LNCAP (cell line): ENCODE data around the gene SDK1.

Experiments used
- TF ChIP-seq, protein P1 (sequence below): fragments of 450-650 bp; IDR thresholded peaks from 2 replicates; pipeline ENCODE4 v1.5.1; 2017; ENCODE audit warnings: mild to moderate bottlenecking

The SDK1 gene

GRCh38 chr7:3835109-3835508 is 534.1 kb downstream of the SDK1 start:
- TF ChIP-seq, protein P1, sequence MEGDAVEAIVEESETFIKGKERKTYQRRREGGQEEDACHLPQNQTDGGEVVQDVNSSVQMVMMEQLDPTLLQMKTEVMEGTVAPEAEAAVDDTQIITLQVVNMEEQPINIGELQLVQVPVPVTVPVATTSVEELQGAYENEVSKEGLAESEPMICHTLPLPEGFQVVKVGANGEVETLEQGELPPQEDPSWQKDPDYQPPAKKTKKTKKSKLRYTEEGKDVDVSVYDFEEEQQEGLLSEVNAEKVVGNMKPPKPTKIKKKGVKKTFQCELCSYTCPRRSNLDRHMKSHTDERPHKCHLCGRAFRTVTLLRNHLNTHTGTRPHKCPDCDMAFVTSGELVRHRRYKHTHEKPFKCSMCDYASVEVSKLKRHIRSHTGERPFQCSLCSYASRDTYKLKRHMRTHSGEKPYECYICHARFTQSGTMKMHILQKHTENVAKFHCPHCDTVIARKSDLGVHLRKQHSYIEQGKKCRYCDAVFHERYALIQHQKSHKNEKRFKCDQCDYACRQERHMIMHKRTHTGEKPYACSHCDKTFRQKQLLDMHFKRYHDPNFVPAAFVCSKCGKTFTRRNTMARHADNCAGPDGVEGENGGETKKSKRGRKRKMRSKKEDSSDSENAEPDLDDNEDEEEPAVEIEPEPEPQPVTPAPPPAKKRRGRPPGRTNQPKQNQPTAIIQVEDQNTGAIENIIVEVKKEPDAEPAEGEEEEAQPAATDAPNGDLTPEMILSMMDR = no peak

DNA sequence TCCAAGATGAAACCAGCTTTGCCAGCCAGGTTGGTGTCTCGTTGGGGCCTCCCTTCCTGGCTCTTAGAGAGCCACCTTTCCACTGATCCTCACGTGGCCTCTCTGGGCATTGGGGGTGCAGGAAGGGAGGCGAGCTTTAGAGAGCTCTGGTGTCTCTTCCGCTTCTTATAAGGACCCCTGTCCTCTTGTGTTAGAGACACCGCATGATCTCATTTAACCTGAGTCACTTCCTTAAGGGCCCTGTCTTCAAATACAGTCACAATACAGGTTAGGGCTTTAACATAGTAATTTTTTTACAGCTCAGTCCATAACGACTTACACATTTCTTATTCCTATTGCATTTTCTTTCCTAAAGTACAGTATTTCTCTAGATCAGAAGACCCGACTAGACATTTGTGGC is 535.8 kb downstream of the SDK1 start:
- TF ChIP-seq, protein P1 = no peak

GRCh38 chr7:3844540-3845151 is 543.6 kb downstream of the SDK1 start:
- TF ChIP-seq, protein P1 = no peak

- TF ChIP-seq, protein P1 = no peak
These were observed 545.7 kb downstream of the SDK1 start for GRCh38 chr7:3846738-3847137.

- TF ChIP-seq, protein P1 = no peak
These were observed 546.3 kb downstream of the SDK1 start for GRCh38 chr7:3847336-3847735.

GRCh38 chr7:3859431-3859830 is 558.4 kb downstream of the SDK1 start:
- TF ChIP-seq, protein P1 = no peak

DNA sequence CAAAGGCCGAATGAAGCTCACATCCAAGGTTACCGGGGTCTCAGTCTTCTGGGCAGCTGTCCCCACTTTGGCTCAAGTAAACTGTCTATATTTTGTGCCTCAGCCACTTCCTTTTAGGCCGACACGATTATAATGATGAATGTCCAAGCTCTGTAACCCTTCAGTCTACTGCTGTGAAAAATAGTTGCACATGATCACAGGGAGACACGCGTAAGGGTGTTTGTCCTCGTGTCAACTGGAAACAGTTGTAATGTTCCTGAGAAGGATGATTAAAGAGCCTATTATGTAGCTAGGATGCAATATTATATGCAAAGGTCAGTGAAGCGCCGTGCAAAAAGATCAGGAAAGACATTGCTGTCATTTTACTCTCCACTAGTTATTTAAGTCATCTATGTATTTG is 559.9 kb downstream of the SDK1 start:
- TF ChIP-seq, protein P1 = no peak

DNA sequence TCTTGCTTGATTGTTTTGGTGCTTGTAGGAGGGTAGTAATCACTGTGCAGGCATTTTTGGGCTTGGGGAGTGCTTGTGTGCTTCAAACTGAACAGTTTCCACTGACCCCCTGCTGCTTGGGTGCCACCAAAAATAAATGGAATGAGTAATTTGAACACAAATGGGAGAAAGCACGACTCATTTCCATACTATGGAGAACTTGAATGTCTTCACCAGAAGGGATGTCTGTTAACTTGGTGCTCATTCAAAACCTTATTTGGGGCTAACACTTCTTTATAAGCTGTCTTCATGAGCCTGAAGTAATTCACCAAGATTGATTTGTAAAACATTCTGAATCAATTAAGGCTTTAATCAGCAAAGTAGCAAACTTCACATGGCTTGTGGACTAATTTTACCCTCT is 560.3 kb downstream of the SDK1 start:
- TF ChIP-seq, protein P1 = no peak
